Dermis lymphatic vessel endothelial cell (primary cell): ENCODE results near the gene PPP2R5C. TPM values are rescaled to one million over a fixed set of nuclear protein-coding genes. Genes with fewer than 3 reads are reported as not detected.

Experiments
- total RNA-seq: library from RNA; depleted of rRNA; stranded (reverse); fragments of >200 nt; gene quantifications from 2 replicates; pipeline ENCODE4 v1.2.1, GENCODE V29; 2014

Gene PPP2R5C
- 91.4 and 91.6 TPM in 2 replicates for total RNA-seq

DNA sequence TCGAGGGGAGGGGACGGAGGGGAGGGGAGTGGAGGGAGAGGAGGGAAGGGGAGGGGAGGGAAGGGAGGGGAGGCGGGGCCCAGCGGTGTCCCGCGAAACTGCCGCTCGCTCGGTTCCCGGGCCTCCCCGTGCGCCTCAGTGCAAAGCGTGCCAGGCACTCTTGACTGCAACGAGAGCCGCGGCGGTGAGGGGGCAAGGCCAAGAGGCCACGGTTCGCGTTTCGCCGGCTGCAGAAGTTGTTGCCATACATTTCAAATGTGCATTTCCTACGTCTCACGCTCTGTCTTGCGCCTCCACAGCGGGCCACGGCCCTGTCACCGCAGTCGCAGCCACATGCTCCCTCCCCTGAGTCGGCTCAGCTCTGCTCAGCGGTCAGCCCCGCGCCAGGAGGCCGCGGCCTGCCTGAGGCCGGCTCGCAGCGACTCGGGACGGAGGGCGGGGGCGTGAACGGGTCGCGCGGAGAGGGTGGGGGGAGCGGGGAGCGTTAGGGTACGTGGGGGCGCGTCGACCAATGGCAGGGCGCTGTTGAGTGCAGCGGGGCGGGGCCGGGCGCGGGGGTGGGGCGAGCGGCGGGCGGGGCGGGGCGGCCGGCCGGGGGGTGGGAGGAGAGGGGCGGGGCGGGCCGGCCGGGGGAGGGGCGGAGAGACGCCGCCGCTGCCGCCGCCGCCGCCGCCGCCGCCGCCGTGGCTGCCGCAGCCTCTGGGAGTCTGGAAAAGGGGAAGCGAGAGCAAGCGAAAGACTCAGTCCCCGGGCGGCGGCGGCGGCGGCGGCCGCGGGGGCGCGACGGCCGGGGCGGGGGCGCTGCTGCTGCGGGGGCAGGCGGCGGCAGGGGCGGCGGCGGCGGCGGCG lies at the start of gene PPP2R5C:
TSS of gene PPP2R5C (plus strand) at position 678 of the 849 bp plus-strand sequence. CDS start 185 bp downstream, outside the sequence.

DNA sequence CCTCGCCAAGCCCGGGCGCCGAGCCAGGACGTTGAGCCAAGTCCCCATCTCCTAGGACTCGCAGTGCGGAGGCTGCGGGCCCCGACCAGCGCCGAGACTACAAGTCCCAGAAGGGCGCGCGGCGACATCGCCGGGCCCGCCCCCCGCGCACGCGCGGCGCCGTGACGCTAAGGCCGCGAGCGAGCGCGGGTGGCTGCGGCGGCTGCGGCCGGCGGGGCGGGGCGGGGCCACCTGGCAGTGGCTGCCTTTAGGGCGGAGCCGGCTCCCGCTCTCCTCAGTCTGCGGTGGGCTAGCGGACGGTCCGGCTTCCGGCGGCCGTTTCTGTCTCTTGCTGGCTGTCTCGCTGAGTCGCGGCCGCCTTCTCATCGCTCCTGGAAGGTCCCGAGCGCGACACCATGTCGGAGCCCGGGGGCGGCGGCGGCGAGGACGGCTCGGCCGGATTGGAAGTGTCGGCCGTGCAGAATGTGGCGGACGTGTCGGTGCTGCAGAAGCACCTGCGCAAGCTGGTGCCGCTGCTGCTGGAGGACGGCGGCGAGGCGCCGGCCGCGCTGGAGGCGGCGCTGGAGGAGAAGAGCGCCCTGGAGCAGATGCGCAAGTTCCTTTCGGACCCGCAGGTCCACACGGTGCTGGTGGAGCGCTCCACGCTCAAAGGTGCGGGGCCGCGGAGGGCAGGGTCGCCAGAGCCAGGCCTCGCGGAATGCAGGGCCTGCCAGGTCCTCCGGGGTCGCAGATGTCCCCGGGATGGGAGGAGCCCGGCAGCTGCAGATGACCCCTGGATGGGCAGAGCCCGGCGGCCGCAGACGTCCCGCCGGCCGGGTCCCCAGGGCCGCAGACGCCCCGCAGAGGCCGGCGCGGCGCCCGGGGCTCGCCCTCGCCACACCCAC lies 203.0 kb downstream of the PPP2R5C start, which contains the start of gene DYNC1H1:
TSS of gene DYNC1H1 (plus strand) at position 277 of the 884 bp plus-strand sequence. CDS start at position 396, 119 bp downstream.

Other genes with a start within 250 kb of the PPP2R5C start
- not detected in 2 replicates for gene DIO3, start 200.2 kb upstream of the PPP2R5C start, total RNA-seq
- 322 and 398 TPM in 2 replicates for gene DYNC1H1, start 202.9 kb downstream of the PPP2R5C start, total RNA-seq